IMR-90 (cell line): Measurements from ENCODE around the gene ZNF418. TPM values are rescaled to one million over a fixed set of nuclear protein-coding genes. Genes with fewer than 3 reads are reported as not detected.

Experiments
- ATAC-seq: fragments of 200-7000 bp; cut with Tn5 transposase; 2 replicates; pipeline ENCODE4 v1.9.1; 2020; ENCODE audit warnings: low read depth, mild to moderate bottlenecking, moderate library complexity
- BruUV-seq: library from RNA; stranded (reverse); fragments of 400-500 nt; replicated peaks from 2 replicates; lab custom pipeline; 2021; lab: Mats Ljungman, UMichigan
- CTCF ChIA-PET: fragments of 300-600 bp; formaldehyde crosslinking; extraction: SDS; loops from one replicate; lab custom pipeline; 2021; ENCODE audit warnings: antibody characterized with exemption; lab: Yijun Ruan, JAX
- POLR2A ChIA-PET: fragments of 300-600 bp; sonication (Branson Sonifier 250); formaldehyde crosslinking; loops from one replicate; lab custom pipeline; 2022; ENCODE audit warnings: antibody characterized with exemption; ENCODE audit not compliant: unreplicated experiment; lab: Charles Lee
- DNase-seq: peaks from one replicate; pipeline ENCODE4 v3.0.0; 2013
- H2AFZ ChIP-seq: replicated peaks from 2 replicates; pipeline ENCODE3; 2013; ENCODE audit warnings: low read length, mild to moderate bottlenecking; ENCODE audit not compliant: poor library complexity
- H2AK5ac ChIP-seq: 2 replicates; pipeline ENCODE4 v1.6.1; 2013; ENCODE audit warnings: low read depth, low read length, inconsistent platforms
- H2AK9ac ChIP-seq: replicated peaks from 2 replicates; pipeline ENCODE3; 2013; ENCODE audit warnings: mild to moderate bottlenecking, low read depth, low read length, moderate library complexity; ENCODE audit not compliant: poor library complexity
- H2BK120ac ChIP-seq: 2 replicates; pipeline ENCODE4 v1.6.1; 2013; ENCODE audit warnings: low read depth, low read length, inconsistent platforms
- H2BK15ac ChIP-seq: 3 replicates; pipeline ENCODE4 v1.6.1; 2013; ENCODE audit warnings: low read depth, low read length, inconsistent platforms
- H2BK20ac ChIP-seq: 2 replicates; pipeline ENCODE4 v1.6.1; 2013; ENCODE audit warnings: low read depth, mild to moderate bottlenecking, inconsistent platforms, low read length, moderate library complexity
- H2BK5ac ChIP-seq: 2 replicates; pipeline ENCODE4 v1.6.1; 2013; ENCODE audit warnings: mild to moderate bottlenecking, low read depth, low read length, inconsistent platforms; ENCODE audit not compliant: poor library complexity, severe bottlenecking
- H3K14ac ChIP-seq: replicated peaks from 2 replicates; pipeline ENCODE4 v1.6.1; 2013; ENCODE audit warnings: low read depth, low read length, inconsistent platforms
- H3K18ac ChIP-seq: 2 replicates; pipeline ENCODE4 v1.6.1; 2013; ENCODE audit warnings: low read depth, low read length, control low read depth
- H3K23ac ChIP-seq: 2 replicates; pipeline ENCODE4 v1.6.1; 2013; ENCODE audit warnings: low read depth, low read length, inconsistent platforms
- H3K27ac ChIP-seq: 2 replicates; pipeline ENCODE4 v1.5.1; 2013; ENCODE audit warnings: mild to moderate bottlenecking, control low read depth, low read length; ENCODE audit not compliant: insufficient read depth
- H3K27me3 ChIP-seq: 2 replicates; pipeline ENCODE4 v1.6.1; 2013; ENCODE audit warnings: low read length; ENCODE audit not compliant: control insufficient read depth, insufficient read depth
- H3K36me3 ChIP-seq: 2 replicates; pipeline ENCODE4 v1.6.1; 2013; ENCODE audit warnings: low read length, mixed read lengths; ENCODE audit not compliant: control insufficient read depth, insufficient read depth
- H3K4ac ChIP-seq: 2 replicates; pipeline ENCODE4 v1.6.1; 2013; ENCODE audit warnings: low read depth, low read length, inconsistent platforms
- H3K4me1 ChIP-seq: 2 replicates; pipeline ENCODE4 v1.6.1; 2013; ENCODE audit warnings: low read length, mixed read lengths; ENCODE audit not compliant: control insufficient read depth, insufficient read depth
- H3K4me2 ChIP-seq: 2 replicates; pipeline ENCODE4 v1.6.1; 2013; ENCODE audit warnings: low read depth, mild to moderate bottlenecking, control low read depth, low read length, moderate library complexity
- H3K4me3 ChIP-seq: 2 replicates; pipeline ENCODE4 v1.5.1; 2013; ENCODE audit warnings: low read depth, mild to moderate bottlenecking, control low read depth, low read length, moderate library complexity; ENCODE audit not compliant: insufficient read depth
- H3K56ac ChIP-seq: 2 replicates; pipeline ENCODE4 v1.6.1; 2013; ENCODE audit warnings: low read length, inconsistent platforms; ENCODE audit not compliant: insufficient read depth; ENCODE audit errors: extremely low read depth
- H3K79me1 ChIP-seq, 2 experiments: 2 replicates each; pipeline ENCODE4 v1.6.1; 2013; ENCODE audit warnings: low read length in 2 of 2, inconsistent platforms in 1 of 2, low read depth in 1 of 2
- H3K9ac ChIP-seq: 2 replicates; pipeline ENCODE4 v1.6.1; 2013; ENCODE audit warnings: low read depth, low read length, control low read depth
- H3K9me1 ChIP-seq: 2 replicates; pipeline ENCODE4 v1.6.1; 2013; ENCODE audit warnings: low read length, inconsistent platforms; ENCODE audit not compliant: insufficient read depth
- H3K9me3 ChIP-seq: 2 replicates; pipeline ENCODE4 v1.6.1; 2013; ENCODE audit warnings: low read length; ENCODE audit not compliant: control insufficient read depth, insufficient read depth
- H4K20me1 ChIP-seq: 2 replicates; pipeline ENCODE4 v1.6.1; 2013; ENCODE audit warnings: low read length, inconsistent platforms; ENCODE audit not compliant: insufficient read depth
- H4K5ac ChIP-seq: 2 replicates; pipeline ENCODE4 v1.6.1; 2013; ENCODE audit warnings: mild to moderate bottlenecking, low read depth, low read length, control low read depth
- H4K8ac ChIP-seq, 2 experiments: 2 replicates each; pipeline ENCODE4 v1.6.1; 2013; ENCODE audit warnings: low read depth in 2 of 2, low read length in 2 of 2, control low read depth in 1 of 2, inconsistent platforms in 1 of 2
- H4K91ac ChIP-seq: 2 replicates; pipeline ENCODE4 v1.6.1; 2013; ENCODE audit warnings: low read depth, low read length, inconsistent platforms; ENCODE audit not compliant: insufficient read depth
- RFX5 ChIP-seq: IDR thresholded peaks from 2 replicates; pipeline ENCODE4 v1.8.0; 2012; ENCODE audit warnings: low read depth, mild to moderate bottlenecking, low read length, moderate library complexity
- SMC3 ChIP-seq: fragments of 150-350 bp; IDR thresholded peaks from 2 replicates; pipeline ENCODE4 v1.6.1; 2016; ENCODE audit warnings: low read depth, mild to moderate bottlenecking, antibody characterized with exemption, low read length, moderate library complexity
- whole genome bisulfite sequencing, 2 experiments: methylation state at CpG; one replicate each; pipeline versions ENCODE4 v1.1.5 to v1.1.7; 2013; ENCODE audit warnings: missing lambda C conversion rate in 2 of 2; ENCODE audit not compliant: insufficient read length in 1 of 2; ENCODE audit errors: extremely low coverage in 2 of 2; 5-methylcytosine and 5-hydroxymethylcytosine counted together
- dilution Hi-C: fragments of 300-500 bp; cut with HindIII; formaldehyde crosslinking; loops from one replicate; pipeline ENCODE4 v1.14.3; 2018; ENCODE audit warnings: low sequenced_read_pairs; ENCODE audit not compliant: unreplicated experiment
- in situ Hi-C: fragments of 300-500 bp; cut with MboI; formaldehyde crosslinking; loops from 3 replicates; pipeline ENCODE4 v1.14.3; 2019; ENCODE audit warnings: low sequenced_read_pairs, inconsistent platforms, mixed read lengths
- intact Hi-C: fragments of 100-400 bp; cut with micrococcal nuclease; formaldehyde crosslinking; loops from 2 replicates; pipeline ENCODE4 v1.10.0; 2022
- polyA plus RNA-seq, 3 experiments: library from polyadenylated mRNA; depleted of rRNA; stranded (reverse); fragments of >200 nt; gene quantifications; 2 replicates each; pipeline ENCODE4 v1.2.3, GENCODE V29; 2012; ENCODE audit warnings: low replicate concordance in 1 of 3
- total RNA-seq: library from RNA; depleted of rRNA; stranded (reverse); fragments of >200 nt; gene quantifications from 2 replicates; pipeline ENCODE4 v1.2.3, GENCODE V29; 2012

Gene ZNF418
- total and polyA plus RNA-seq, 2 of the 4 experiments (the other 2 are of a cell fraction), result 2.1 to 3.4 TPM

DNA sequence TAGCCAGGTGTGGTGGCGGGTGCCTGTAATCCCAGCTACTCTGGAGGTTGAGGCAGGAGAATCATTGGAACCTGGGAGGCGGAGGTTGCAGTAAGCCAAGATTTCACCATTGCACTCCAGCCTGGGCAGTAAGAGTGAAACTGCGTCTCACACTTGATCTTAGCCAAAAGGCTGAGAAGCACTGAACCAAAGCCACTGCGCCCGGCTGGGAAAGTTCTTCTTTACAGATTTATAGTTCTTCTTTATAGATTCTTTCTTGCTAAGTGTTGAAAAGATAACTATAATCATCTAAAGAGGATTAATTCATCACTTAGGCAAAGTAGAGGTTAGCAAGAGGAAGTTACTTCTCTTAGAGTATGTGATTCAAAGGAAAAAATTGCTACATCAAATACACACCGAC lies 29.9 kb downstream of the ZNF418 start:
- Histone ChIP-seq H3K9me1 (no peaks in the 10 kb centered on the region), H3K9me3 (peaks cover 5% of the 10 kb centered on the region; the same call in 1 of the 2 replicates), H2AK9ac (no peak overlapping the region), H3K79me1 (no peaks in the 10 kb centered on the region; a peak in 2 of 4 replicates), H2AFZ (no peak overlapping the region), H3K23ac (no peak overlapping the region), H4K5ac (no peak overlapping the region), H3K18ac (no peak overlapping the region), H3K27ac (no peak overlapping the region), H4K8ac (no peak overlapping the region), H2BK120ac (no peak overlapping the region), H3K4ac (no peak overlapping the region), H3K4me2 (no peak overlapping the region), H3K27me3 (no peaks in the 10 kb centered on the region), H3K4me1 (no peaks in the 10 kb centered on the region), H2AK5ac (no peak overlapping the region), H3K56ac (no peak overlapping the region), H4K20me1 (no peaks in the 10 kb centered on the region), H4K91ac (no peak overlapping the region), H2BK15ac (no peak overlapping the region), H2BK5ac (no peak overlapping the region), H3K4me3 (no peak overlapping the region), H3K36me3 (peaks cover 23% of the 10 kb centered on the region), H3K14ac (no peak overlapping the region), H2BK20ac (no peak overlapping the region), H3K9ac (no peak overlapping the region)
- CTCF ChIA-PET, result interaction anchor here (0.6 kb wide), 1 partner anchor 382 kb away, joined by 9 read pairs; no protein-coding TSS in a partner anchor
- POLR2A ChIA-PET, result no interaction called here
- ATAC-seq (no peak), DNase-seq (no peak)
- no TSS peak for BruUV-seq
- TF ChIP-seq SMC3, result no peak
- no peak for TF ChIP-seq RFX5
- in situ Hi-C loops, result no loop called here
- dilution Hi-C loops, result no loop called here
- WGBS, 2 experiments, result 100% methylated on average over 1 of the region's 6 CpGs; no CpG with 5 or more reads in 1 of the 2 experiments
- intact Hi-C loops, result no loop called here
